Stimulated activated CD4-positive, alpha-beta T cell treated with anti-CD3 and anti-CD28 coated beads, Interleukin-2, amount 100 ng/mL, for 48 hours (primary cell): Measurements from ENCODE around the gene ACTL7A.

Source experiments
- DNase-seq, 2 donors: peaks; one replicate each; pipeline ENCODE4 v3.0.0-alpha.2; 2020

The ACTL7A gene

GRCh38 chr9:108850293-108850897 lies 11.7 kb upstream of the ACTL7A start:
- no peak for DNase-seq

- no peak for DNase-seq
Observed at GRCh38 chr9:108851138-108851537, 10.9 kb upstream of the ACTL7A start.

- DNase-seq, result no peak
Observed at GRCh38 chr9:108852079-108852478, 10.0 kb upstream of the ACTL7A start.

- no peak for DNase-seq
Observed at GRCh38 chr9:108854094-108854493, 8.0 kb upstream of the ACTL7A start.

- DNase-seq, result no peak
Observed at GRCh38 chr9:108854641-108855528, 7.2 kb upstream of the ACTL7A start.

- no peak for DNase-seq
Observed at GRCh38 chr9:108855529-108855886, 6.6 kb upstream of the ACTL7A start.

GRCh38 chr9:108855888-108856287 lies 6.2 kb upstream of the ACTL7A start, which contains the start of gene ACTL7B:
Gene ACTL7B (minus strand): TSS chr9:108855986. CDS start chr9:108855930, 56 bp downstream.
- no peak for DNase-seq

GRCh38 chr9:108857572-108857971 lies 4.5 kb upstream of the ACTL7A start:
- no peak for DNase-seq

GRCh38 chr9:108859459-108860114 lies 2.5 kb upstream of the ACTL7A start:
- DNase-seq, result no peak

- no peak for DNase-seq
Observed at GRCh38 chr9:108860354-108860753, 1.7 kb upstream of the ACTL7A start.

- no peak for DNase-seq
Observed at GRCh38 chr9:108860764-108861163, 1.3 kb upstream of the ACTL7A start.

- DNase-seq, result no peak
Observed at GRCh38 chr9:108861464-108861863, 602 bp upstream of the ACTL7A start.

GRCh38 chr9:108863891-108864290 lies 1.8 kb downstream of the ACTL7A start:
- no peak for DNase-seq

- no peak for DNase-seq
Observed at GRCh38 chr9:108864446-108864845, 2.4 kb downstream of the ACTL7A start.

- DNase-seq, result no peak
Observed at GRCh38 chr9:108865037-108865436, 3.0 kb downstream of the ACTL7A start.

- no peak for DNase-seq
Observed at GRCh38 chr9:108866001-108866420, 3.9 kb downstream of the ACTL7A start.

- no peak for DNase-seq
Observed at GRCh38 chr9:108867116-108867515, 5.0 kb downstream of the ACTL7A start.

- DNase-seq, result no peak
Observed at GRCh38 chr9:108867829-108868228, 5.8 kb downstream of the ACTL7A start.

GRCh38 chr9:108869092-108869725 lies 7.1 kb downstream of the ACTL7A start:
- DNase-seq, result no peak

- no peak for DNase-seq
Observed at GRCh38 chr9:108874058-108874788, 12.2 kb downstream of the ACTL7A start.

GRCh38 chr9:108876425-108876824 lies 14.4 kb downstream of the ACTL7A start:
- no peak for DNase-seq

GRCh38 chr9:108877524-108877923 lies 15.5 kb downstream of the ACTL7A start:
- no peak for DNase-seq
